ENCODE results near the gene DGKI. TPM values are rescaled to one million over a fixed set of nuclear protein-coding genes. Genes with fewer than 3 reads are reported as not detected.
"Not testable (repeated sequence)": the region's sequence is repeated elsewhere in the genome, so short reads cannot be mapped to it uniquely, and the experiment has no call there.

The DGKI gene
- total and polyA plus RNA-seq, 2 of the 4 experiments (the other 2 are of a cell fraction), result 3.9 to 15.8 TPM

GRCh38 chr7:137831555-137831954 is 15.2 kb downstream of the DGKI start:
- H3K23ac ChIP-seq (ENCODE audit: low read depth, low read length); H3K4ac ChIP-seq (ENCODE audit: low read depth, low read length); H3K56ac ChIP-seq (ENCODE audit: extremely low read depth, insufficient read depth, low read length); in situ Hi-C loops (cut with MboI; ENCODE audit: low sequenced_read_pairs); H2BK15ac ChIP-seq (ENCODE audit: low read depth, low read length); H3K4me2 ChIP-seq (ENCODE audit: low read depth, low read length); H4K8ac ChIP-seq (ENCODE audit: low read depth in 2 of 2, low read length in 2 of 2); H4K91ac ChIP-seq (ENCODE audit: insufficient read depth, low read depth, low read length); POLR2A ChIA-PET (ENCODE audit: unreplicated experiment); H2AK9ac ChIP-seq (replicated peaks; ENCODE audit: low read depth, low read length, poor library complexity); H3K36me3 ChIP-seq (ENCODE audit: control insufficient read depth, insufficient read depth, low read length); H2AFZ ChIP-seq (replicated peaks; ENCODE audit: low read length, poor library complexity); H2AK5ac ChIP-seq (ENCODE audit: low read depth, low read length); H3K4me1 ChIP-seq (ENCODE audit: control insufficient read depth, insufficient read depth, low read length); H4K5ac ChIP-seq (ENCODE audit: low read depth, low read length); H3K14ac ChIP-seq (replicated peaks; ENCODE audit: low read depth, low read length); H3K27me3 ChIP-seq (ENCODE audit: control insufficient read depth, insufficient read depth, low read length); intact Hi-C loops (cut with micrococcal nuclease); H3K18ac ChIP-seq (ENCODE audit: low read depth, low read length); CTCF ChIA-PET; dilution Hi-C loops (cut with HindIII; ENCODE audit: low sequenced_read_pairs, unreplicated experiment); H2BK5ac ChIP-seq (ENCODE audit: low read depth, low read length, poor library complexity, severe bottlenecking); H2BK20ac ChIP-seq (ENCODE audit: low read depth, low read length); H3K4me3 ChIP-seq (ENCODE audit: insufficient read depth, low read depth, low read length); DNase-seq; H3K9ac ChIP-seq (ENCODE audit: low read depth, low read length); H3K27ac ChIP-seq (ENCODE audit: insufficient read depth, low read length); H4K20me1 ChIP-seq (ENCODE audit: insufficient read depth, low read length); H3K79me1 ChIP-seq (ENCODE audit: low read depth in 1 of 2, low read length in 2 of 2); BruUV-seq (replicated peaks); ATAC-seq (ENCODE audit: low read depth); H2BK120ac ChIP-seq (ENCODE audit: low read depth, low read length); H3K9me1 ChIP-seq (ENCODE audit: insufficient read depth, low read length): not testable (repeated sequence)
- no CpG with 5 or more reads among the region's 1 CpG for WGBS, 2 experiments (ENCODE audit: extremely low coverage in 2 of 2, insufficient read length in 1 of 2)
- H3K9me3 ChIP-seq (ENCODE audit: control insufficient read depth, insufficient read depth, low read length), result peaks cover 13% of the 10 kb centered on the region
